ENCODE measurements around the gene CCNJL.
"Not testable (repeated sequence)": the region's sequence is repeated elsewhere in the genome, so short reads cannot be mapped to it uniquely, and the experiment has no call there.

The CCNJL gene

DNA sequence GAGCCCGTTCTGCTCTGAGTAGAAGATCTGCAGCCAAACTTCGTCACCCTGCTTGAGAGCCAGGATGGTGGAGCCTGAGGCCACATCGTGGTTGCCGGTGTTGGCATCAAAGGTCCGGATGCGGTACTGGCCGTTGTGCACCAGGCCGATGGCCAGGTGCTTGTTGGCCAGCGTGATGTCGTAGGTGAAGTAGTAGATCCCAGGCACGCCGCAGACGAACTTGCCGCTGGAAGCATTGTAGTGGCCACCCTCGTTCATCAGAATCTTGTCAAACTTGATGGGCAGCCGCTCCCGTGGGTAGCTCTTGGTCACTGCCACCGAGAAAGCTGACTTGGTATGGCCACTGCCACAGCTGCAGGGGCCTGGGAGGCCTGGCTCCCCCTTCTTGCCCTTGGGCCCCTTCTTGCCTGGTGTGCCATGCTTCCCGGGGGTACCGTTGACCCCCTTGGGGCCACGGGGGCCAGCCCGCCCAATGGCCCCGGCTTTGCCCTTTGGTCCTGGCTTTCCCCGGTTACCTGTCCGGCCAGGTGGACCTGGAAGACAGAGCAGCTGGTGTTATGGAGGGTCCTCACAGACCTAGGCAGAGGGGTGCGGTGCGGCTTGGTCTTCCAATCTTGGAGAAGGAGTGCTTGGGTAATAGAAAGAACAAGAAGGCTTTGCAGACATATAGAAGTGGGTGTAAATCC is 37.0 kb upstream of the CCNJL start:
- TF ChIP-seq, protein P1, sequence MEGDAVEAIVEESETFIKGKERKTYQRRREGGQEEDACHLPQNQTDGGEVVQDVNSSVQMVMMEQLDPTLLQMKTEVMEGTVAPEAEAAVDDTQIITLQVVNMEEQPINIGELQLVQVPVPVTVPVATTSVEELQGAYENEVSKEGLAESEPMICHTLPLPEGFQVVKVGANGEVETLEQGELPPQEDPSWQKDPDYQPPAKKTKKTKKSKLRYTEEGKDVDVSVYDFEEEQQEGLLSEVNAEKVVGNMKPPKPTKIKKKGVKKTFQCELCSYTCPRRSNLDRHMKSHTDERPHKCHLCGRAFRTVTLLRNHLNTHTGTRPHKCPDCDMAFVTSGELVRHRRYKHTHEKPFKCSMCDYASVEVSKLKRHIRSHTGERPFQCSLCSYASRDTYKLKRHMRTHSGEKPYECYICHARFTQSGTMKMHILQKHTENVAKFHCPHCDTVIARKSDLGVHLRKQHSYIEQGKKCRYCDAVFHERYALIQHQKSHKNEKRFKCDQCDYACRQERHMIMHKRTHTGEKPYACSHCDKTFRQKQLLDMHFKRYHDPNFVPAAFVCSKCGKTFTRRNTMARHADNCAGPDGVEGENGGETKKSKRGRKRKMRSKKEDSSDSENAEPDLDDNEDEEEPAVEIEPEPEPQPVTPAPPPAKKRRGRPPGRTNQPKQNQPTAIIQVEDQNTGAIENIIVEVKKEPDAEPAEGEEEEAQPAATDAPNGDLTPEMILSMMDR (IDR thresholded peaks at IDR 0.05; ENCODE audit: low read depth, low read length, missing control alignments) = no peak
- no peak overlapping the region for H3K4me3 ChIP-seq (ENCODE audit: low read depth, low read length)
- no peak for DNase-seq (ENCODE audit: low read depth)

DNA sequence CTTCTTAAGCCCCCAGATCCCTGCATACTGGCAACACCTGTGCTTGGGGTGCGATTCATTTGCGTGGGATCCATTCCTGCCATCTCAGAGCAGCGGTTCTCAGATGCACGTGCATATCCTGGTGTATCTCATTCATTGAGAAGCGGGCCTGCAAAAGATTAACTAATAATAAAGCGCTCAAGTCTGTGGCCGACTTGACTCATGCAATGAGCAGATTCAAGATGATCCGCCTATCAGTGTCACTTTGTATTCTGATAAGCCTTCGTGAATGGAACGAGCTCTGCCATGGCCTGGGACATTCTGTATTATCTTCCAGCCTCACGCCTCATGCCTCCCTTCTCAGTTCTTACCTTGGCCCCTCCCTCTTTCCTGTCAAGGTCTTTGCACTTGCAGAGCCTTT is 35.7 kb upstream of the CCNJL start:
- DNase-seq (ENCODE audit: low read depth) = no peak
- TF ChIP-seq, protein P1 (IDR thresholded peaks at IDR 0.05; ENCODE audit: low read depth, low read length, missing control alignments) = no peak
- H3K4me3 ChIP-seq (ENCODE audit: low read depth, low read length) = no peak overlapping the region

DNA sequence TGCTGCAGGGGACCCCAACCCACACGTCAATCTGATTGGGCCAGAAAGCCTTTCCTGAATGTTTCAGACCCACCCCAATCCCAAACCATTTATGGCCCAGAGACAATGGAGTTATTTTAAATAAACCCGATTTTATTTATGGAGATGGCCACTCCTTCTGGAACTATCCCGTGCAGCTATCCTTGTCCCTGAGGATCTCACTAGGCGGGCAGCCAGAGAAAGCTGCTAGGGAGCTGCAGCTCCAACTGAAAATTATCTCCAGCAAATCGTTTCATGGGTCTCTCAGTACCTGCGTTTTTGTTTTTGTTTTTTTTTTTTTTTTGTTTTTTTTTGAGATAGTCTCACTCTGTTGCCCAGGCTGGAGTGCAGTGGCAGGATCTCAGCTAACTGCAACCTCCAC is 35.1 kb upstream of the CCNJL start:
- TF ChIP-seq, protein P1 (IDR thresholded peaks at IDR 0.05; ENCODE audit: low read depth, low read length, missing control alignments) = no peak
- H3K4me3 ChIP-seq (ENCODE audit: low read depth, low read length) = no peak overlapping the region
- no peak for DNase-seq (ENCODE audit: low read depth)

DNA sequence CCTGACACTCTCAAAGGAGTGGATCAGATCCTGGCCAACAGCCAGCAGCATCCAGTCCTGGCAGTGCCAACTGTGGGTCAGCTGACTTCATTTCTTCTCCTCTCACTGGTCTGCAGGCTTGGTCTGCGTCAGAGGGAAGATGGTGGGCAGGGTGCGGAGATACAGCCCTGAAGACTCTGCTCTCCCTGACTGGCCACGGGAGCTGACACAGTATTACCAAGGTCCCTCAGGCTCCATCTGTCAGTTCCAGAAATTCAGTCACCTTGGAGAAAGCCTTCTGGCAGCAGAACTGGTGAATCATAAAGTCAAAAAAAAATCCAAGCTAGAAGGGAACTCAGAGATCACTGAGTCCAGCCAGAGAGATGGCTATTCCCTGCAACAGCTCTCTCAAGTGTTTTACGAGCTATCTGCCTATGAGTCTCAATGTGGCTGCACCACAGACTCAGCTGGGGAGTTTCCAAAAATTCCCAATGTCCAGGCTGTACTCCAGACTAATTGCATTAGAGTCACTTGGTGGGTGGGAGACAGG is 30.1 kb upstream of the CCNJL start:
- TF ChIP-seq, protein P1 (IDR thresholded peaks at IDR 0.05; ENCODE audit: low read depth, low read length, missing control alignments) = no peak
- no peak overlapping the region for H3K4me3 ChIP-seq (ENCODE audit: low read depth, low read length)
- no peak for DNase-seq (ENCODE audit: low read depth)

DNA sequence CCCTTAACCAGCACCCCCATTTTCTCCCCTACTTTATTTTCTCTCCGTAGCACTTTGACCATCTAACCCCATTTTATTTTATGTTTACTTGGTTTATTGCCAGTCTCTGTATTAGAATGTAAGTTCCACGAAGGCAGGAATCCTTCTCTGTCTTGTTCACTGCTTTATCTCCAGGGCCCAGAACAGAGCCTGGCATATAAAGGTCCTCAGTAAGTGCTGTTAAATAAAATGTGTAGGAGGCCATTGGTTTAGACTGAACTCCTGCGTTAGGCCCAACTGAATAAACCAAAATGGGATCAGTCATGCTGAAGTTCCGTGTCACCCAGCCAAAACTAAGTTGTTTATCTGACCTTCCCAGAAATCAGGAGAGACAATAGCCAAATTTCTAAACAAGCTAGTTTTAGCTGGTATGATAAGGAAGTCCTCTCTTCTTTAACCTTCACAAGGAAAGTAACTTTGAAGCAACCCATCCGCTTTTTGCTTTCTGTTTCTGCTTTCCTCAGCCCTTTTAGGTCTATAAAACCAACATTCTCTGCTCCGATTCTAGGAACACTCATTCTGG is 29.0 kb upstream of the CCNJL start:
- no peak for DNase-seq (ENCODE audit: low read depth)
- TF ChIP-seq, protein P1 (IDR thresholded peaks at IDR 0.05; ENCODE audit: low read depth, low read length, missing control alignments) = no peak
- no peak overlapping the region for H3K4me3 ChIP-seq (ENCODE audit: low read depth, low read length)

DNA sequence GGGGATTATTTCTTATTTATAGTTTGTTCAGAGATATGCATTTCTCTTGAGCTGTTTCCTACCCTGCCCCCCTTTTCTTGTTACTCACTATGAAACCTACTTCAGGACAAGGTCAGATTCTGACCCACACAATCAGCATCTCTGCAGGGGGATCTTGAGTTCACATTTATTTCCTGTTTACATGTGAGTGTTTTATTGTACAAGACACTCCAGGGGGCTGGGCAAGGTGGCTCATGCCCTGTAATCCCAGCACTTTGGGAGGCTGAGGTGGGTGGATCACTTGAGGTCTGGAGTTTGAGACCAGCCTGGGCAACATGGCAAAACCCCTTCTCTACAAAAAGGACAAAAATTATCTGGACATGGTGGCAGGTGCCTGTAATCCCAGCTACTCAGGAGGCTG is 28.1 kb upstream of the CCNJL start:
- H3K4me3 ChIP-seq (ENCODE audit: low read depth, low read length); DNase-seq (ENCODE audit: low read depth): not testable (repeated sequence)

DNA sequence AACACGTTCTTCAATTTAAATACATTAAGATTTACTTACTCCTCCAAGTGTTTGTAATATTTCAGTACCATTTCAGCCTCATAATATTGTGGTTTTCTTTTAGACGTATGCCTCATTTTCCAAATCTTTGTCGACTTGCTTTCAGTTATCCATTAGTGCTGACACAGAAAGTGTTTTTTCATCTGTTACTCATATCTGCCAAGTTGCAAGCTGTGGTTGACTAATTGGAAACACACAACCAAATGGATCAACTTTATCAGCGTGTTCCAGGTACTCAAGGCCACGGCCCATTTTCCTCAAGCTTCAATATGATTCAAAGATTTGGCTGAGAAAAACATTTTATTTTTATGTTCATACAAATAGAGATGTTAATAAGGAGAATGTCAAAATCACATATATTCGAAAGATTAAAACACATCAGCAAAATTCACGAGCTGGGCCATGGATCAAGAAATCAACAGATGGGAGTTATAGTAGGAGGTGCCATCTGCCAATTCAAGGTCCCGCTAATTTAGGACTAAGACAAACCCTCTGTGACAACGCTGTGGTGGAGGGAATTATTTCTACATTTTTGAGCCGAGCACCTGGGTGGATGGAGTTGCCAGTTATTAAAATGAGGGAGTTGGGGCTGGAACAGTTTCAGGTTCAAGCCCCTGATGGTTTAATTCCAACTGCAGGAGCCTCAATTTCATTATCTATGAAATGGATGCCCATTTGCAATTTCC is 27.2 kb upstream of the CCNJL start:
- no peak for DNase-seq (ENCODE audit: low read depth)
- H3K4me3 ChIP-seq (ENCODE audit: low read depth, low read length) = no peak overlapping the region
- TF ChIP-seq, protein P1 (IDR thresholded peaks at IDR 0.05; ENCODE audit: low read depth, low read length, missing control alignments) = no peak

DNA sequence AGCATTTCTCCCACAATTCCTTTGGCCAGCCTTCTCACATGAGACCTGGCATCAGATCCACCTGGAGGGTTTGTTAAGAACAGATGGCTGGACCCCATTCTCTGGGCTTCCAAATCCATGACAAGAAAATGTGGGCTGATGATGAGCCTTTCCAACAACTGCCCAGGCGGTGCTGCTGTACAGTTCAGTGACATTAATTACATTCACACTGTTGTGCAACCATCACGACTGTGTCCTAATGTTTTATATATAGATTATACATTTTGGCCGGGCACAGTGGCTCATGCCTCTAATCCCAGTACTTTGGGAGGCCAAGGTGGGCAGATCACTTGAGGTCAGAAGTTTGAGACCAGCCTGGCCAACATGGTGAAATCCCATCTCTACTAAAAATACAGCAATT is 22.4 kb upstream of the CCNJL start:
- DNase-seq (ENCODE audit: low read depth); H3K4me3 ChIP-seq (ENCODE audit: low read depth, low read length): not testable (repeated sequence)
